HCT116 (cell line): Measurements from ENCODE around the gene TBL1X.

Experiments used
- EZH2 ChIP-seq: fragments of 200-600 bp; sonication (generic); IDR thresholded peaks from 2 replicates; pipeline ENCODE4 v1.6.1; 2017; ENCODE audit warnings: antibody characterized with exemption, mixed run types
- POLR2A ChIP-seq: IDR thresholded peaks from 2 replicates; pipeline ENCODE4 v1.7.0; 2011; ENCODE audit warnings: borderline replicate concordance; ENCODE audit not compliant: insufficient read depth, insufficient read length; ENCODE audit errors: extremely low read depth
- RAD21 ChIP-seq: IDR thresholded peaks from 2 replicates; pipeline ENCODE4 v1.6.1; 2012; ENCODE audit warnings: low read depth, mild to moderate bottlenecking
- SIN3A ChIP-seq: IDR thresholded peaks from 2 replicates; pipeline ENCODE4 v1.6.1; 2012; ENCODE audit warnings: low read depth
- SP1 ChIP-seq: IDR thresholded peaks from 2 replicates; pipeline ENCODE4 v1.6.1; 2012; ENCODE audit warnings: low read depth
- YY1 ChIP-seq: IDR thresholded peaks from 2 replicates; pipeline ENCODE4 v1.6.1; 2011; ENCODE audit warnings: low read length, low read depth, moderate library complexity, mild to moderate bottlenecking; ENCODE audit not compliant: insufficient replicate concordance; ENCODE audit errors: extremely low read depth
- ZFX ChIP-seq: fragments of 450-650 bp; IDR thresholded peaks from 2 replicates; pipeline ENCODE4 v1.6.1; 2017
- ZNF274 ChIP-seq: fragments of 200-500 bp; sonication (Bioruptor generic); IDR thresholded peaks from 2 replicates; pipeline ENCODE4 v1.6.1; 2014; ENCODE audit warnings: mild to moderate bottlenecking, low read depth, low read length, inconsistent platforms
- TF ChIP-seq, protein P1 (sequence below), 3 experiments: fragments of 200-600 bp in 1 of 3; sonication (generic) in 1 of 3; IDR thresholded peaks in 2 of 3; conservative IDR thresholded peaks in 1 of 3; 2 replicates each; pipeline ENCODE4 v1.5.1; 2012 to 2017; ENCODE audit warnings: low read depth in 2 of 3, low read length in 2 of 3, antibody characterized with exemption in 1 of 3, borderline replicate concordance in 1 of 3, control low read depth in 1 of 3, mild to moderate bottlenecking in 1 of 3, mixed read lengths in 1 of 3, mixed run types in 1 of 3, moderate library complexity in 1 of 3; ENCODE audit not compliant: insufficient read depth in 1 of 3
- TF ChIP-seq, protein P2 (sequence below): IDR thresholded peaks from 2 replicates; pipeline ENCODE4 v1.6.1; 2012
- TF ChIP-seq, protein P3 (sequence below): IDR thresholded peaks from 2 replicates; pipeline ENCODE4 v1.6.1; 2012; ENCODE audit warnings: low read depth

DNA sequence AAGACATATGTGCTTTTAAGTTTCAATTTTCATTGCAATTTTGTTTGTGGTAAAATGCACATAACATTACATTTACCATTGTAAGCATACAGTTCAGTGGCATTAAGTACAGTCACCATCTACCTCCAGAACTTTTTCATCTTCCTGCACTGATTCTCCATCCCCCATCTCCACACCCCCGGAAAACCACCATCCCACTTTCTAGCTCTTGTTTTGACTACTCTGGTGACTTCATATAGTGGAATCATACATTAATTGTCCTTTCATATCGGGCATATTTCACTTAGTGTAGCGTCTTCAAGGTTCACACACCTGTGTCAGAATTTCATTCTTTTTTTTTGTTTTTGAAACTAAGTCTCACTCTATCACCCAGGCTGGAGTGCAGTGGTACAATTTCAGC, 157.3 kb downstream of the TBL1X start:
- TF ChIP-seq ZNF274 (no peak), EZH2 (no peak), SP1 (no peak), SIN3A (no peak), POLR2A (no peak), RAD21 (no peak), YY1 (no peak), ZFX (no peak)
- TF ChIP-seq, protein P1, sequence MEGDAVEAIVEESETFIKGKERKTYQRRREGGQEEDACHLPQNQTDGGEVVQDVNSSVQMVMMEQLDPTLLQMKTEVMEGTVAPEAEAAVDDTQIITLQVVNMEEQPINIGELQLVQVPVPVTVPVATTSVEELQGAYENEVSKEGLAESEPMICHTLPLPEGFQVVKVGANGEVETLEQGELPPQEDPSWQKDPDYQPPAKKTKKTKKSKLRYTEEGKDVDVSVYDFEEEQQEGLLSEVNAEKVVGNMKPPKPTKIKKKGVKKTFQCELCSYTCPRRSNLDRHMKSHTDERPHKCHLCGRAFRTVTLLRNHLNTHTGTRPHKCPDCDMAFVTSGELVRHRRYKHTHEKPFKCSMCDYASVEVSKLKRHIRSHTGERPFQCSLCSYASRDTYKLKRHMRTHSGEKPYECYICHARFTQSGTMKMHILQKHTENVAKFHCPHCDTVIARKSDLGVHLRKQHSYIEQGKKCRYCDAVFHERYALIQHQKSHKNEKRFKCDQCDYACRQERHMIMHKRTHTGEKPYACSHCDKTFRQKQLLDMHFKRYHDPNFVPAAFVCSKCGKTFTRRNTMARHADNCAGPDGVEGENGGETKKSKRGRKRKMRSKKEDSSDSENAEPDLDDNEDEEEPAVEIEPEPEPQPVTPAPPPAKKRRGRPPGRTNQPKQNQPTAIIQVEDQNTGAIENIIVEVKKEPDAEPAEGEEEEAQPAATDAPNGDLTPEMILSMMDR (IDR thresholded peaks at IDR 0.05 in 2 of 3, conservative IDR thresholded peaks at IDR 0.05 in 1 of 3; ENCODE audit: borderline replicate concordance in 1 of 3, insufficient read depth in 1 of 3, low read depth in 2 of 3, low read length in 2 of 3), result no peak
- TF ChIP-seq, protein P2, sequence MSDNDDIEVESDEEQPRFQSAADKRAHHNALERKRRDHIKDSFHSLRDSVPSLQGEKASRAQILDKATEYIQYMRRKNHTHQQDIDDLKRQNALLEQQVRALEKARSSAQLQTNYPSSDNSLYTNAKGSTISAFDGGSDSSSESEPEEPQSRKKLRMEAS, result no peak
- TF ChIP-seq, protein P3, sequence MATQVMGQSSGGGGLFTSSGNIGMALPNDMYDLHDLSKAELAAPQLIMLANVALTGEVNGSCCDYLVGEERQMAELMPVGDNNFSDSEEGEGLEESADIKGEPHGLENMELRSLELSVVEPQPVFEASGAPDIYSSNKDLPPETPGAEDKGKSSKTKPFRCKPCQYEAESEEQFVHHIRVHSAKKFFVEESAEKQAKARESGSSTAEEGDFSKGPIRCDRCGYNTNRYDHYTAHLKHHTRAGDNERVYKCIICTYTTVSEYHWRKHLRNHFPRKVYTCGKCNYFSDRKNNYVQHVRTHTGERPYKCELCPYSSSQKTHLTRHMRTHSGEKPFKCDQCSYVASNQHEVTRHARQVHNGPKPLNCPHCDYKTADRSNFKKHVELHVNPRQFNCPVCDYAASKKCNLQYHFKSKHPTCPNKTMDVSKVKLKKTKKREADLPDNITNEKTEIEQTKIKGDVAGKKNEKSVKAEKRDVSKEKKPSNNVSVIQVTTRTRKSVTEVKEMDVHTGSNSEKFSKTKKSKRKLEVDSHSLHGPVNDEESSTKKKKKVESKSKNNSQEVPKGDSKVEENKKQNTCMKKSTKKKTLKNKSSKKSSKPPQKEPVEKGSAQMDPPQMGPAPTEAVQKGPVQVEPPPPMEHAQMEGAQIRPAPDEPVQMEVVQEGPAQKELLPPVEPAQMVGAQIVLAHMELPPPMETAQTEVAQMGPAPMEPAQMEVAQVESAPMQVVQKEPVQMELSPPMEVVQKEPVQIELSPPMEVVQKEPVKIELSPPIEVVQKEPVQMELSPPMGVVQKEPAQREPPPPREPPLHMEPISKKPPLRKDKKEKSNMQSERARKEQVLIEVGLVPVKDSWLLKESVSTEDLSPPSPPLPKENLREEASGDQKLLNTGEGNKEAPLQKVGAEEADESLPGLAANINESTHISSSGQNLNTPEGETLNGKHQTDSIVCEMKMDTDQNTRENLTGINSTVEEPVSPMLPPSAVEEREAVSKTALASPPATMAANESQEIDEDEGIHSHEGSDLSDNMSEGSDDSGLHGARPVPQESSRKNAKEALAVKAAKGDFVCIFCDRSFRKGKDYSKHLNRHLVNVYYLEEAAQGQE, result no peak
